Activated naive CD4-positive, alpha-beta T cell treated with anti-CD3 and anti-CD28 coated beads, Interleukin-2, amount 50 U/mL, for 16 hours (primary cell): ENCODE results near the gene SYNJ1.
"Not testable (repeated sequence)": the region's sequence is repeated elsewhere in the genome, so short reads cannot be mapped to it uniquely, and the experiment has no call there.

Experiments used
- DNase-seq: peaks from one replicate; pipeline ENCODE4 v3.0.0-alpha.2; 2020

SYNJ1 gene

DNA sequence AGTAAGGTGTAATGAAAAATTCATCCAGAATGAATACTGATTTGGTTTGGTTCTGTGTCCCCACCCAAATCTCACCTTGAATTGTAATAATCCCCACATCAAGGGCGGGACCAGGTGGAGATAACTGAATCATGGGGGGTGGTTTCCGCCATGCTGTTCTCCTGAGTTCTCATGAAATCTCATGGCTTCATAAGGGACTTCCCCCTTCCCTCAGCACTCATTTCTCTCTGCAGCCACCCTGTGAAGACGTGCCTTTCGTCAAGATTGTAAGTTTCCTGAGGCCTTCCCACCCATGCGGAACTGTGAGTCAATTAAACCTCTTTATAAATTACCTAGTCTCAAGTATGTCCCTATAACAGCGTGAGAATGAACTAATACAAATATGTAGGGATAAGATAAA lies 5.5 kb upstream of the SYNJ1 start:
- DNase-seq = peak; percentile 27

DNA sequence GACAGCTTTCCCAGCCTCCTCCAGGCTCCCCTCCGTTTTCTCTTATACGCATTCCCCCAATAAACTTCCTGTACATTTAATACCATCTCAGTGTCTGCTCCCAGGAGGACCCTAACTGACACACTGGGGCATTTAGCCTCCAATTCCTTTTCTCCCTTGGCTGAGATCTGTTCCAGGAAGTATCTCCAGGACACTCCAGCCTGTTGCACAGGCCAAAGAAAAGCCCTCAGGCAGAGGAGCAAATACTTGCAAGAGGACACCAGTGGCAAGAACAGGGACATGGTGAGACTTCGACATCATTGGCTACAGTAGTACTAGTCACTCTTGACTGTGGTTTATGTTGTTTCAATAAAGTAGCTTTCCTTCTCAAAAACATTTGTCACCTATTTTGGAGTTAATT lies 4.7 kb upstream of the SYNJ1 start:
- DNase-seq = no peak

DNA sequence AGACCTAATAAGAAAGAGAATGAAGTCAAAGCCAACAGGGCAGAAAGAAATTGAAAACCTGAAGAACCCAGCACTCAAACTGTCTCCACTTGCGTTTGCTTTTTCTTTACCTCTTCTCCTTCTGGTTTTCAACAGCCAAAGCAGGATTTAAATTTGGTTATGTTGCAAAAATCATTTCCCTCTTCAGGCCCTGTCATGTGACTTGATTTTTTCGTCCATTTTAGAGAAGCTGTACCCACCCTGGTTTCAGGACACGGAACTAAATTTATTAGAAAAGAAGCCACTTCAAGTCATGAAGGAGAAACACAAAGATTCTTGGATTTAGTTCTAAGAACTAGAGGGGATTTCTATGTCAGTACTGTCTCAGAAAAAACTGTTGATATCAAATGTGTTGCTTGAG lies 1.0 kb upstream of the SYNJ1 start:
- DNase-seq = no peak

- no peak for DNase-seq
Measured at GRCh38 chr21:32728456-32728839, 635 bp upstream of the SYNJ1 start.

DNA sequence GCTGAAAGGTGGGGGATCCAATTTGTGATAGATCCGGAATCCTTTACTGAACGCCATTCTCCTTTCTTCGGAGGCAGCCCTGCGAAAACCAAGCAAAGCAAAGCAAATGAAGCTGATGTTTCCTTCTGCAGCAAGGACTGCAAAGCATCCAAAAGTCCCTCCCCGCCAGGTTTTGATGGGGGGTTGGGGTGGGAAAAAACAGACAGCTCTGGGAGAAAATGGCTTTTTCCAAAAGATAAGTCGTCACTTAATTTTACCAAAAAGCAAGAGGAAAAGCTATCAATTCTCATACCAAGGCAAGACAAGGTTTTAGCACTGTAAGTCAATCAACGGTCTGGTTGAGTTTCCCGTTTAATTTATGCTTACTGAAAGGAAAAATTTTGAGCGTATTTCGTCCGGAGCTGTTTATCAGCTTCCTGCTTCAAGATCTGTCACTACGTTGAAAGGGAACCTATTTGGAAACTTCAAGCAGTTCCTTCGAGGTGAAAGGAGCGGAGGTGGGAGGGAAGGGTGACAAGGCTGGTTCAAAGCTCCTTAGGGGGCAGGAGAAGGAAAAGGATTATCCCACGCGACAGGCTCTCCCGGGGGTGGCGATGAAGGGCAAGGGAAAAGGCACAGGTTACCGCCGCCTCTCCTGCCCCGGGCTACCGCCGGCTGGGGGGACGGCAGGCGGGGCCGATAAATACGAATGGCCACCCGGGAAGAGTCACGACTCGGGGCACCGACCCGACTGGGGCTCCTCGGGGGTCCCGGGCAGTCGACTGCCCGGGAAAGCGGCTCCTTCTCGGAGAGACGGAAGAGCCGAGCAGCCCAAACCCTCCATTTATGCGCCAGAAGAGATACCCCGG lies 750 bp downstream of the SYNJ1 start:
- DNase-seq = no peak

DNA sequence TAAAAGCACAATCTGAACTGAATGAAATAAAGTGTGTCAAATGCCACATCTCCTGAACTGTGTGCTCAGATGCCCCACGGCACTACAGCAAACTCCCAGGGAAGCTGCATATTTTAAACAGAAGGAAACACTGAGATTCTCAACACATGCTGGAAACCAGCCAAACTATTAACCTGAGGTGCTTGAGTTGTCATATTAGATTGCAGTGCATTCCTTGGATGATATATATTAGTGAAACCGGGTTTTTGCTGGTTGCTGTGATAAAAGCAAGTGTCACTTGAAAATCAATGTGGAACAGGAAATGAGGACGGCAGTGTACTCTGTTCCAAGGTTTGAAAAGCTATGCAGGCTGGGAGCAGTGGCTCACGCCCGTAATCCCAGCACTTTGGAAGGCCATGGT lies 8.7 kb downstream of the SYNJ1 start:
- DNase-seq = no peak

- no peak for DNase-seq
Measured at GRCh38 chr21:32717851-32718316, 9.9 kb downstream of the SYNJ1 start.

DNA sequence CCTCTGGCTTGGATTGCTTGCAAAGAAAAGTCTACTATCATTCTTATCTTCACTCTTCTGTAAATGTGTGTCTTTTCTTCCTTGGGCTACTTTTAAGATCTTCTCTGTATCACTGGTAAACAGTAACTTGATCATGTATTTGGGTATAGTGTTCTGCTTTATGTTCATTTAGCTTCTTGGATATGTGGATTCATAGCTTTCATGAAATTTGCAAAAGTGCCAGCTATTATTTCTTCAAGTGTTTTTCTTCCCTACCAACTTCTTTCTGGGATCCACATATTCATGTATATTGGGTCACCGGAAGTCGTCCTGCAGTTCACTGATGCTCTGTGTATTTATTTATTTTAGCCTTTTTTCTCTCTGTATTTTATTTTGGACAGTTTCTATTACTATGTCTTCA lies 11.3 kb downstream of the SYNJ1 start:
- DNase-seq = no peak

DNA sequence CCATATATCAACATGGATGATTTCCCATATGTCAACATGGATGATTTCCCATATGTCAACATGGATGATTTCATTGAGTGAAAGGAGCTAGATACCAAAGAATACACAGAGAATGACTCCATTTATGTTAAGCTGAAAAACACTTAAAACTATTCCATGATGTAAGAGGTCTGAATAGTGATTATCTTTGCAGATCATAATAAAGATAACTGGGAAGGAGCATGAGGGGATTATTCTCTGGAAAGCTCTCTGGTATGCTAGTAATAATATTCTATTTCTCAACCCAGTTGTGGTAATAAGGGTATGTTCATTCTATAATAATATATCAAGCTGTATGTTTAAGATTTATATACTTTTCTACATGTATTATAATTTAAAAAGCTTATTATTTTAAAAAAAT lies 14.1 kb downstream of the SYNJ1 start:
- no peak for DNase-seq

- no peak for DNase-seq
Measured at GRCh38 chr21:32712641-32713040, 15.2 kb downstream of the SYNJ1 start.

DNA sequence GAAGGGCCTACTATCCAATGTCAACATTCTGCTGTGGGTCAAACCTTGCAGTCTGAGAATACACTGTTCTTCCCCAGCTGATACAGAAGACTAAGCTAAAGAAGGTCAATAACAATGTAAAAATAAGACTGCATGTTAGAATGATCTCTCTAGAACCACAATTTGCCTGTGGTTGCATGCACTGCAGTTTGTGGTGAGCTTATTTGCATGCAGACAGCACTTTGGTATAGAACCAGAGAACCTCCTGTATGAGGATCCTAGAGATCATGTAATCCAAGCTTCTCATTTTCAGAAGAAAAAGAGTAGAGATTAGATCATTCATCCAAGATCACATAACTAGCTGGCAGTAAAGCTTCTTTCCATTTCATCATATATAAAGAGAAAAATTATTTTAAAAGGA lies 15.8 kb downstream of the SYNJ1 start:
- DNase-seq = no peak

DNA sequence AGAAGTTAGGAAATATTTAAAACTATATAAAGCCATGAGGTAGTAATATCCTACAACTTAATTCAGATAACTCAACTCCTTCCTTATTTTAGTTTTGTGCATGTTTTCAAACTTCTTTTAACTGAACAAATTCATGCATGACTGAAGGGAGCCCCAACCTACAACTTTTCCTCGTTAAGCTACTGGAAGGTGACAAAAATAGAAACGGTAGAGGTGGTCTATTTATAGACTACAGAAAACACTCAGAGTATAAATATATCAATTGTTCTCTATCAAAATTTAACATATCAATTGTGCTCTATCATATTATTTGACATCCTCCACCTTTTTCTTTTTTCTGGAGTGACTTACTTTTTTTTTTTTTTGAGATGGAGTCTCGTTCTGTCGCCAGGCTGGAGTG lies 16.8 kb downstream of the SYNJ1 start:
- no peak for DNase-seq

- DNase-seq = no peak
Measured at GRCh38 chr21:32710069-32710784, 17.6 kb downstream of the SYNJ1 start.

DNA sequence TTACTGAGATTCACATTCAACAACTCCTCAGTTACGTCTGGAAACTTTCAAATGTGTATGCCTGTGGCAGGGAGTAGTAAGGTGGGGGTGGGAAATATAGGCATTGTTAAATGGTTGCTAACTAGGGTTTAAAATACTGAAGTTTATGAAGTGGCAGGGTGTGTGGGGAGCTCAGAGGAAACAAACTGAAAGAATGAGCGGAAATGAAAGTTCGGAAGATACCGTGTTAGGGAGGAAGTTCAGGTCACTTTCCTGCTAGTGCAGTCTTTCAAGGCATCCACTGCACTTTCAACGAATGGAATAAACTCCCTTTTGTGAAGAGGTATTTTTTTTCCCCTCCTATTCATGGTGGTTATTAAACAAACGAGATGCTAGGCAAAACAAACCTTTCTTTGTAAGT lies 19.7 kb downstream of the SYNJ1 start:
- no peak for DNase-seq

GRCh38 chr21:32705901-32706300 lies 21.9 kb downstream of the SYNJ1 start:
- DNase-seq = no peak

DNA sequence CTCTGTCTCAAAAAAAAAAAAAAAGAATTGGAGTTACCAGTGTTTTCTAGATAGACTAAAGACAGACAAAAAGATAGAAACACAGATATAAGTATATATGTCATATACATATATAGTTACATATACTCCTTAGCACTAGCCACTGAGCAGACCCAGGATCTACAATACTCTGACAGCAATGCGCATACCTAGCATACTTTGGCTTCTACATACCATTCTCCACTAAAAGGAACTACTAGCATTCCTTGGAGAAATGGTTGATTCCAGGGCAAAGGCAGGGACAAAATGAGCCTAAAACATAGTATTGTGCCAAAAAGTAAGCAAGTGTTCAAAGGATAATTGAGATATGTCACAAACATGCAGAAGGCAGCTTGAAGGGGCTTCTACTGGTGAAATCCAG lies 22.7 kb downstream of the SYNJ1 start:
- no peak for DNase-seq

DNA sequence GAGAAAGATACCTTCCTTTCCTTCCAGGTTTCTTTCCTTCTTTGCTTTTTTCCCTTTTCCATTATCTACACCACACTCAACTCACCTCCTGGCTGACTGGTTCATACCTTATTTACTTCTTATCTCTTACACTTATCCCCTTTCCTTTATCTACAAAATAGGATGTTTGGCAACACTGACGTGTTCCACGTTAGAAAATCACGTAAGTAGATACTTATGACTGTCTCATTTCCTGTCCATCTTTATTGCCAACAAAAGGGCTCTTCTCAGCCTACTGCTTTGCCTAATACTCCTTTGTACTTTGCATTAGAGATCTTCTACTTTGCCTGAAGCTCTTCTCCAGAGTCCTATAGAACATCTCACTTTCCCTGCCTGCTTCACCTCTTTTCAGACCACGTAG lies 25.1 kb downstream of the SYNJ1 start:
- no peak for DNase-seq

DNA sequence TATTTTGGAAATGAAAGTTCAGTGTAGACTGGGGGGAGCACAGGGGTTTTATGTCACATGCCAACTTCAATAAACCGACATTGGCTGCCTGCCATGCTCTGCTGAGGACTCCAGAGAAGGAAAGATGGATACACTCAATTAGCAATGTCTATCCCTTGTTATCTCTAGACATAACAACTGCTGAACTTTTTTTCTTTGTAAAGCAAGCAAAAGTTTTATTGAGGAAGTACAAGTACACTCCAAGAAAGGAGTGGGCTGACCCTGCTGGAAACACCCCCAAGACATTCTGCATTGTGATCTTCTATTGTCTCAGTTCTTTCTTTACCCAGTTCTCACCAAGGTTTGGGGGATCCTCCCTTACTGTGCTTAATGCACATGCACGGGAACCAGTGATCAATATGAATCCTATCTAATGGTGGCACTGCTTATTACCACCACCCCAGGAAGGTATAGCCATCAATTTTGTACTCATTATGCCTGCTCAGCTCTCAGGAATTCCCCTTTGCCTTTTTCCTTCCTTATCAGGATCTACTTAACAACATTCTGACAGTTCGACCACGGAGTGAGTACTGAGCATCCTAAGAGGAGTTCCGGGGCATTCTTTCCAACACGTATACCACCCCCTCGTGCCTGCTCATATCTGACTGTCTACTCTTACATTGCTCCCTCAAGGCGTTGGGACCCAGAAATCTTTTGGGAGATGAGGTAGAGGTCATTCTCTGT lies 28.7 kb downstream of the SYNJ1 start:
- no peak for DNase-seq

- DNase-seq = no peak
Measured at GRCh38 chr21:32698286-32698685, 29.5 kb downstream of the SYNJ1 start.

GRCh38 chr21:32695482-32695881 lies 32.3 kb downstream of the SYNJ1 start:
- DNase-seq = not testable (repeated sequence)

DNA sequence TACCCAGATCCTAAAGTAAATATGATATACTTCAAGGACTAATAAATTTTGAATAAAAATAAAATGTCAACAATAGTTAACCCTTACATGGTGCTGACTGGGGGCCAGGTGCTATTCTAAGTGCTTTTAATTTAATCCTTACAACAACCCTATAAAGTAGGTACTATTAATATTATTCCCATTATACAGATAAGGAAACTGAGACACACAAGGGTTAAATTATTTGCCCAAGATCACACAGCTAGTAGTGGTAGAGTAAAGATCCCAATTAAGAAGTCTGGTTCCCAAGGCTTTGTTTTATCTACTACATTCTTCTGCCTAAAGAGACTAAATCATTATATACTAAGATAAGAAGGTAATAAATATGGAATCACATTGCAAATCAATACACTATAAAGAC lies 34.2 kb downstream of the SYNJ1 start:
- no peak for DNase-seq

DNA sequence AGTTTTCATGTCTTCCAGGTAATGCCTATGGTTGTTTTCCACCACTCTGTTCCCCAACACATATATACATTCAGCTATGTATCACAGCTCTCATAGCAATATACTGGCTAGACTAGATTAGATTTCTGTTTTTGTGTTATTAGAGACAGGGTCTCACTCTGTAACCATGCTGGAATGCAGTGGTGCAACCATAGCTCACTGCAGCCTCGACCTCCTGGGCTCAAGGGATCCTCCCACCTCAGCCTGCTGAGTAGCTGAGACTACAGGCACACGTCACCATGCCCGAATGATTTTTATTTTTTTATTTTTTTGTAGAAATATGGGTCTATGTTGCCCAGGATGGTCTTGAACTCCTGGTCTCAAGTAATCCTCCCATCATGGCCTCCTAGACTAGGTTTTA lies 37.7 kb downstream of the SYNJ1 start:
- no peak for DNase-seq

DNA sequence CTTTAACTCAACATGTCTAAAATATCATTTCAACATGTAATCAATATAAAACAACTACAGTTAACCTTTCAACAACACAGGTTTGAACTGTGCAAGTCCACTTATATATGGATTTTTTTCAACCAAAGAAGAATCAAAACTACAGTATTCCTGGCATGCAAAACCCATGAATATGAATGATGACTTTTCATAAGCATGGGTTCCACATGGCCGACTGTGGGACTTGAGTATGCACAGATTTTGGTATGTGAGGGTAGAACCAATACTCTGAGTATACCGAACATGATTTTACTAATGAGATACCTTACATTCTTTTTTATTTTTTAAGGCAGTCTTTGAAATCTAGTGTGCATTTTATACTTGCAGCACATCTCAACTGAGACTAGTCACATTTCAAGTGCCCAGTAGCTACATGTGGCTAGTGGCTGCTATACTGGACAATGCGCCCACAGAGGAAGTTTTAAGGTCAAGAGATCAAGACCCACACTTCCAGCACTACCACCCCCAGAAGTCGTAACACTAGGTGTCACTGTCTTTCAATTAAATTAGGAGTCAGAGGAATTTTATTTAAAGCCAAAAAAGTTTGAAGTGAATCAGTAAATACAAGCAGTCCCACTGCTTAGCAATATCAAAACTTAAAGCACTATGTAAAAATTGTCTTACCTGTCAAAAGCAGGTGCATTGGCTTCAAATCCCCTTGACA lies 40.0 kb downstream of the SYNJ1 start:
- DNase-seq = no peak
